Esophagus squamous epithelium (tissue), 4 donors: ENCODE results near the gene GSC2.

Source experiments
- POLR2A ChIP-seq, 4 donors: fragments of 450-650 bp; IDR thresholded peaks; one replicate each; pipeline ENCODE4 v1.6.1; 2017; ENCODE audit warnings: antibody characterized with exemption in 4 of 4, mild to moderate bottlenecking in 4 of 4, moderate library complexity in 3 of 4
- TF ChIP-seq, protein P1 (sequence below), 6 experiments: fragments of 450-650 bp in 4 of 6; fragments of 200-600 bp in 2 of 6; sonication (generic) in 2 of 6; IDR thresholded peaks; one replicate each; pipeline ENCODE4 v1.5.1; 2016 to 2019; ENCODE audit warnings: antibody characterized with exemption in 6 of 6, mild to moderate bottlenecking in 4 of 6, moderate library complexity in 4 of 6

DNA sequence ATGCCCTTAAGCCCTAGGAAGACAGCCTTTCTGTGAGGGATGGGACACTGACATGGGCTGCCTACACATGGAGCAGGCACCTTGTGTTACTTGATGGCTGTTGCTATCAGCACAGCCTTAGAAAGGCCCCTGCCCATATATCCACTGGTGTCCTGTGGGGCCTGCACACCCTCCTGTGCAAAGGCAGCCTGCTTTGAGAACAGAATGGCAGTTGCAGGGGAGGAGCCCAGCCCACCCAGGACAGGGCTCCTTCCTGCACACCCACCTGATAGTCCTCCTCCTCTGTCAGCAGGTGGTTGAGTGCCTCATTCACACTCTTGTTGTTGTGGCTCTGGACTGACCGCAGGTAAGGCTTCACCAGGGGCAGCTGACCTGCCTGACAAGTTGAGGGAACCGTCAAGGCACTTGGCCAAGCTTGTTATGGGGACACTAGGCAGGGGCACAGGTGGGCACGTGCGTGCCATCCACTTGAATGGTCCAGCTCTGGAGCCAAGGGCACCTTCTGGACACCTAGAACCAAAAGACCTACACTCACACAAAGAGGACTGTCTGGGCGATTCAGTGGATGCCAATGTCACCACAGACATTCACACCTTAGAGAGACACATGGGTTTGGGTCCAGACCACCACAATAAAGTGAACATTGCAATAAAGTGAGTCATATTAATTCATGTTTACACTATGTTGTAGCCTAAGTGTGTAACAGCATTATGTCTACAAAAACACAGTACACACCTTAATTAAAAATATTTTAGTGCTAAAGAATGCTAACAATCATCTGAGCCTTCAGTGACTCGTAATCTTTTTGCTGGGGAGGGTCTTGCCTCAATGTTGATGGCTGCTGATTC, 37.8 kb upstream of the GSC2 start:
- TF ChIP-seq, protein P1, sequence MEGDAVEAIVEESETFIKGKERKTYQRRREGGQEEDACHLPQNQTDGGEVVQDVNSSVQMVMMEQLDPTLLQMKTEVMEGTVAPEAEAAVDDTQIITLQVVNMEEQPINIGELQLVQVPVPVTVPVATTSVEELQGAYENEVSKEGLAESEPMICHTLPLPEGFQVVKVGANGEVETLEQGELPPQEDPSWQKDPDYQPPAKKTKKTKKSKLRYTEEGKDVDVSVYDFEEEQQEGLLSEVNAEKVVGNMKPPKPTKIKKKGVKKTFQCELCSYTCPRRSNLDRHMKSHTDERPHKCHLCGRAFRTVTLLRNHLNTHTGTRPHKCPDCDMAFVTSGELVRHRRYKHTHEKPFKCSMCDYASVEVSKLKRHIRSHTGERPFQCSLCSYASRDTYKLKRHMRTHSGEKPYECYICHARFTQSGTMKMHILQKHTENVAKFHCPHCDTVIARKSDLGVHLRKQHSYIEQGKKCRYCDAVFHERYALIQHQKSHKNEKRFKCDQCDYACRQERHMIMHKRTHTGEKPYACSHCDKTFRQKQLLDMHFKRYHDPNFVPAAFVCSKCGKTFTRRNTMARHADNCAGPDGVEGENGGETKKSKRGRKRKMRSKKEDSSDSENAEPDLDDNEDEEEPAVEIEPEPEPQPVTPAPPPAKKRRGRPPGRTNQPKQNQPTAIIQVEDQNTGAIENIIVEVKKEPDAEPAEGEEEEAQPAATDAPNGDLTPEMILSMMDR (IDR thresholded peaks at IDR 0.05) = no peak
- TF ChIP-seq POLR2A (IDR thresholded peaks at IDR 0.05) = no peak
